Measurements from ENCODE around the gene DCC. TPM values are rescaled to one million over a fixed set of nuclear protein-coding genes. Genes with fewer than 3 reads are reported as not detected.
A peak's percentile ranks its signal among the peaks of the same experiment; 100 is the strongest.

DCC gene
- 0.58 TPM for polyA plus RNA-seq
- long read RNA-seq, donor 1 = 0 reads
- long read RNA-seq, donor 2 = 0 reads
- long read RNA-seq, donor 3 = 0 reads
- long read RNA-seq, donor 4 = 0 reads
- long read RNA-seq, donor 5 = 0 reads
- long read RNA-seq, donor 6 = 0 reads
- long read RNA-seq, donor 7 = 0 reads
- long read RNA-seq, donor 8 = 0 reads
- long read RNA-seq, donor 9 = 0 reads
- long read RNA-seq, donor 10 = 0 reads
- long read RNA-seq, donor 11 = 0 reads

DNA sequence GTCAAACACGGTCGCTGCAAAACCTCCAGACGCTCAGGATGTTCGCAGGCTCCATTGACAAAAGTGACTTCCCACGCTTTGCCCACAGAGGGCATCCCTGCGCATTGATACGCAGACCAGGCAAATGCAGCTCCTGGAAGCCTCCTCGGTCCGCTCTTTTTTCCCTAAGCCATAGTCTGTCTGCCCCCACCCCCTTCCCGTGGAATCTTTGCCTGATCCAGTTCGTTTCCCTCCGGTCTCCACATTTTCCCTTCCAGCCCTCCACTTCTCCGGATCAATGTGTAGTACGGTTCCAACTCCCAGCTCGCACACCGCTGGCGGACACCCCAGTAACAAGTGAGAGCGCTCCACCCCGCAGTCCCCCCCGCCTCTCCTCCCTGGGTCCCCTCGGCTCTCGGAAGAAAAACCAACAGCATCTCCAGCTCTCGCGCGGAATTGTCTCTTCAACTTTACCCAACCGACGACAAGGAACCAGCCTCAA, at the start of gene DCC:
Gene DCC, plus strand, starts transcription at position 307 of the 481 bp plus-strand sequence. CDS start 591 bp downstream, outside the sequence.
- Histone ChIP-seq H3K27ac (ENCODE audit: low read length) (no peak within 1 kb of the TSS), H3K4me3 (ENCODE audit: low read length) (peak within 1 kb of the TSS; percentile 4), H3K36me3 (ENCODE audit: control insufficient read depth, insufficient read depth, low read length) (no peaks in the 10 kb centered on the region), H3K9me3 (ENCODE audit: control insufficient read depth, low read depth, low read length) (peaks cover 3% of the 10 kb centered on the region), H3K27me3 (ENCODE audit: control insufficient read depth, insufficient read depth, low read length) (peaks cover 62% of the 10 kb centered on the region), H3K4me1 (ENCODE audit: control insufficient read depth, insufficient read depth, low read length) (peaks cover 3% of the 10 kb centered on the region)
- DNase-seq = peak; percentile 24 to 58
- 0% methylated on average over 4 of the region's 27 CpGs for WGBS (ENCODE audit: insufficient coverage, low lambda C conversion rate)

DNA sequence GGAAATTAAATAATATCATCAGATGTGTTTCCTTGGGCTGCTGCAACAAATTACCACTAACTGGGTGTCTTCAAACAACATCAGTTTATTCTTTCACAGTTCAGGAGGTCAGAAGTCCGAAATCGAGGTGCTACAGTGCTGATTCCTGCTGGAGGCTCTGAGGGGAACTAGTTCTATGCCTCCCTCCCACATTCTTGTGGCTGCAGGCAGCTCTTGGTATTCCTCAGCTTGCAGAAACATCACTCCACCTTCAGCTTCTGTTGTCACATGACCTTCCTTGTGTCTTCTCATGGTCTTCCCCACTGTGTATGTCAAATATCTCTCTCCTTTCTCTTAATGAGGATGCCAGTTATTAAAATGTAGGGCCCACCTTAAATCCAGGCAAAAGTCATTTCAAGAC, 29.3 kb upstream of the DCC start:
- DNase-seq = no peak
- no peaks in the 10 kb centered on the region for H3K36me3 ChIP-seq (ENCODE audit: control insufficient read depth, insufficient read depth, low read length)
- WGBS (ENCODE audit: insufficient coverage, low lambda C conversion rate) = no CpG with 5 or more reads among the region's 2 CpGs
- no peaks in the 10 kb centered on the region for H3K9me3 ChIP-seq (ENCODE audit: control insufficient read depth, low read depth, low read length)
- no peaks in the 10 kb centered on the region for H3K27me3 ChIP-seq (ENCODE audit: control insufficient read depth, insufficient read depth, low read length)
- H3K4me3 ChIP-seq (ENCODE audit: low read length) = no peak overlapping the region
- H3K27ac ChIP-seq (ENCODE audit: low read length) = no peak overlapping the region
- no peaks in the 10 kb centered on the region for H3K4me1 ChIP-seq (ENCODE audit: control insufficient read depth, insufficient read depth, low read length)

- H3K27ac ChIP-seq (ENCODE audit: low read length) = no peak overlapping the region
- no peaks in the 10 kb centered on the region for H3K9me3 ChIP-seq (ENCODE audit: control insufficient read depth, low read depth, low read length)
- H3K4me1 ChIP-seq (ENCODE audit: control insufficient read depth, insufficient read depth, low read length) = no peaks in the 10 kb centered on the region
- no peak for DNase-seq
- no peaks in the 10 kb centered on the region for H3K27me3 ChIP-seq (ENCODE audit: control insufficient read depth, insufficient read depth, low read length)
- 100% methylated on average over 1 of the region's 2 CpGs for WGBS (ENCODE audit: insufficient coverage, low lambda C conversion rate)
- H3K4me3 ChIP-seq (ENCODE audit: low read length) = no peak overlapping the region
- H3K36me3 ChIP-seq (ENCODE audit: control insufficient read depth, insufficient read depth, low read length) = no peaks in the 10 kb centered on the region
Measured at GRCh38 chr18:52311331-52311730, 28.7 kb upstream of the DCC start.

DNA sequence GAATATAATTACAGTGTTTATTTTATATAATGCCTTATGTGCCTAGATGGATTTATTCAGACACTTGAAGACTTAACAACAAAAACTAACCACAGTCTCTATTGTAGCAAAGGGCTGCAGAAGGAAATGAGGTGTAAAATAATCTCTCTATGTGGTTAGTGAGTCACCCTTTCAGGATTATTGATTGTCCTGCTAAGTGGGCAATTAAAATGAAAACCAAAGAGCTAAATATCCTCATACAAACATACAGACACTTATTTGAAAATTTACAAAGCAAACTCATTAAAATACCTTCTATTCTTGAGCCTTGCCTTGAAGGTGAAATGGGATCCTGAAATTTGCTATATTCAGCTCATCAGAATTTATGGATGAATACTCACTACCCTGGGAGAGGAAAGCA, 27.7 kb upstream of the DCC start:
- Histone ChIP-seq H3K4me3 (ENCODE audit: low read length) (no peak overlapping the region), H3K27me3 (ENCODE audit: control insufficient read depth, insufficient read depth, low read length) (no peaks in the 10 kb centered on the region), H3K36me3 (ENCODE audit: control insufficient read depth, insufficient read depth, low read length) (no peaks in the 10 kb centered on the region), H3K27ac (ENCODE audit: low read length) (no peak overlapping the region), H3K4me1 (ENCODE audit: control insufficient read depth, insufficient read depth, low read length) (no peaks in the 10 kb centered on the region), H3K9me3 (ENCODE audit: control insufficient read depth, low read depth, low read length) (no peaks in the 10 kb centered on the region)
- no peak for DNase-seq

DNA sequence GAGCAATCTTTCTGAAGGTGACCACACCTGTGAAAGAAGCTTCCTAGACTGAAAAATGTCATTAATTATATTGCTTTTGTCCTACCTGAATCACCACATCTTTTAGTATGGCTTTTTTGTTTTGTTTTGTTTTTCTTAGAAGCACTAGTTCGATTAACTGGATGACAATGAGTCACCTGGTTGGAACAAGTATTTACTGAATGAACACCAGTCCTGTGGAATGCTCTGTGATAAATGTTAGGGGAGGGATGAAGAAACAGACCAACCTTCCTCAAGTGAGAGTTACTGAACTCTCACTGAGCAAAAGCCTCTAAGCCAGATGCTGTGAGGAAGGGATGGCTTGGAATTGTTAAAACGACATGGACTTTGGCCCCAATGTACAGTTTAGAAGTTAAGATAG, 26.8 kb upstream of the DCC start:
- Histone ChIP-seq H3K9me3 (ENCODE audit: control insufficient read depth, low read depth, low read length) (no peaks in the 10 kb centered on the region), H3K4me1 (ENCODE audit: control insufficient read depth, insufficient read depth, low read length) (no peaks in the 10 kb centered on the region), H3K4me3 (ENCODE audit: low read length) (no peak overlapping the region), H3K27me3 (ENCODE audit: control insufficient read depth, insufficient read depth, low read length) (no peaks in the 10 kb centered on the region), H3K27ac (ENCODE audit: low read length) (no peak overlapping the region), H3K36me3 (ENCODE audit: control insufficient read depth, insufficient read depth, low read length) (no peaks in the 10 kb centered on the region)
- WGBS (ENCODE audit: insufficient coverage, low lambda C conversion rate) = no CpG with 5 or more reads among the region's 2 CpGs
- DNase-seq = peak in 1 of 2 donors; percentile 39

DNA sequence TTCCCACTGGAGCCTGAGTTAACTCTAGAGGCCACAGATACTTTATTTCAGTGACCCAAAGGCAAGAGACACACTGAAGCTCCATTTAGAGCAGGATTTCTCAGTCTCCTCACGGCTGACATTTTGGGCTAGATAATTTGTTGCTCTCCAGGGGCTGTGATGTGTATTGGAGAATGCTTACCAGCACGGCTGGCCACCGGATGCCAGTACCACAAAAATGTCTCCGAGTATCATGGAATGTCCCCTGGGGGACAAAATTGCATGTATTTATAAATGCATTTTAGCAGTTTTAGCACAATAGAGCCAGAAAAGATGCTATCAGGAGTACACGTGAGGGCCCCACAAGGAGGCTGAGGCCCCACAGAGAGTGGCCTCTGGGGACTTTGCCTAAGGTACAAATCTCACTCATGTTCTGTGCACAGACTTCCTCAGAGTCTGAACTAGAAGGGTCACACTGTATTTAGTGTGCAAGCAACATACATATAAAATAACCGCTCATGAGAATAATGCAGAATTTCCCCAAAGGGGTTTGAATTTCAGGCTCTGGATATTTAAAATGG, 20.5 kb upstream of the DCC start:
- H3K4me3 ChIP-seq (ENCODE audit: low read length) = no peak overlapping the region
- no peaks in the 10 kb centered on the region for H3K4me1 ChIP-seq (ENCODE audit: control insufficient read depth, insufficient read depth, low read length)
- H3K27ac ChIP-seq (ENCODE audit: low read length) = no peak overlapping the region
- no CpG with 5 or more reads among the region's 6 CpGs for WGBS (ENCODE audit: insufficient coverage, low lambda C conversion rate)
- no peaks in the 10 kb centered on the region for H3K36me3 ChIP-seq (ENCODE audit: control insufficient read depth, insufficient read depth, low read length)
- H3K9me3 ChIP-seq (ENCODE audit: control insufficient read depth, low read depth, low read length) = no peaks in the 10 kb centered on the region
- peaks cover 3% of the 10 kb centered on the region for H3K27me3 ChIP-seq (ENCODE audit: control insufficient read depth, insufficient read depth, low read length)
- DNase-seq = no peak

GRCh38 chr18:52322307-52322706, 17.7 kb upstream of the DCC start:
- peaks cover 3% of the 10 kb centered on the region for H3K27me3 ChIP-seq (ENCODE audit: control insufficient read depth, insufficient read depth, low read length)
- H3K9me3 ChIP-seq (ENCODE audit: control insufficient read depth, low read depth, low read length) = no peaks in the 10 kb centered on the region
- no peak overlapping the region for H3K27ac ChIP-seq (ENCODE audit: low read length)
- DNase-seq = no peak
- no peaks in the 10 kb centered on the region for H3K36me3 ChIP-seq (ENCODE audit: control insufficient read depth, insufficient read depth, low read length)
- H3K4me3 ChIP-seq (ENCODE audit: low read length) = no peak overlapping the region
- H3K4me1 ChIP-seq (ENCODE audit: control insufficient read depth, insufficient read depth, low read length) = no peaks in the 10 kb centered on the region

GRCh38 chr18:52323802-52324201, 16.2 kb upstream of the DCC start:
- Histone ChIP-seq H3K4me3 (ENCODE audit: low read length) (no peak overlapping the region), H3K27ac (ENCODE audit: low read length) (no peak overlapping the region), H3K36me3 (ENCODE audit: control insufficient read depth, insufficient read depth, low read length) (no peaks in the 10 kb centered on the region), H3K9me3 (ENCODE audit: control insufficient read depth, low read depth, low read length) (no peaks in the 10 kb centered on the region), H3K4me1 (ENCODE audit: control insufficient read depth, insufficient read depth, low read length) (no peaks in the 10 kb centered on the region), H3K27me3 (ENCODE audit: control insufficient read depth, insufficient read depth, low read length) (peaks cover 3% of the 10 kb centered on the region)
- DNase-seq = no peak
- no CpG with 5 or more reads among the region's 2 CpGs for WGBS (ENCODE audit: insufficient coverage, low lambda C conversion rate)

- DNase-seq = no peak
- no peaks in the 10 kb centered on the region for H3K36me3 ChIP-seq (ENCODE audit: control insufficient read depth, insufficient read depth, low read length)
- H3K4me1 ChIP-seq (ENCODE audit: control insufficient read depth, insufficient read depth, low read length) = no peaks in the 10 kb centered on the region
- no CpG with 5 or more reads among the region's 1 CpG for WGBS (ENCODE audit: insufficient coverage, low lambda C conversion rate)
- no peak overlapping the region for H3K27ac ChIP-seq (ENCODE audit: low read length)
- no peaks in the 10 kb centered on the region for H3K27me3 ChIP-seq (ENCODE audit: control insufficient read depth, insufficient read depth, low read length)
- no peak overlapping the region for H3K4me3 ChIP-seq (ENCODE audit: low read length)
- H3K9me3 ChIP-seq (ENCODE audit: control insufficient read depth, low read depth, low read length) = no peaks in the 10 kb centered on the region
Measured at GRCh38 chr18:52325997-52326396, 14.0 kb upstream of the DCC start.

- H3K27ac ChIP-seq (ENCODE audit: low read length) = no peak overlapping the region
Measured at GRCh38 chr18:52333860-52334259, 6.1 kb upstream of the DCC start.

DNA sequence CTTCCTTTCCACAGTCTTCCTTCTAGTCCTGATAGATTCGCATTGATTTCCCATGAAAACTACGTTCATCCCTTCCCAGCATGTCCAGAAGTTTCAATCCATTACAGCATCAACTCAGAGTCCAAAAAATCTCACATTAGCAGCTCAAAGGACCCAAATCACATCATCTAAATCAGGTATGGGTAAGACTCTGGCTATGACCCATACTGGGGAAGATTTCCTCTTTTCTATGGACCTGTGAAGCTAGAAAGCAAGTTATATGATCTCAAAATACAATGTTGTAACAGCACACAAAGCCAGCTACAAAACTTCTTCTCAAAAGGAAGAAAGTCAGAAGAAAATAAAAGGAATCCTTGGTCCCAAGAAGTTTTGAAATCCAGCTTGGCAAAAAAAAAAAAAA, 5.7 kb upstream of the DCC start:
- no peaks in the 10 kb centered on the region for H3K4me1 ChIP-seq (ENCODE audit: control insufficient read depth, insufficient read depth, low read length)
- H3K27ac ChIP-seq (ENCODE audit: low read length) = no peak overlapping the region
- no CpG with 5 or more reads among the region's 2 CpGs for WGBS (ENCODE audit: insufficient coverage, low lambda C conversion rate)
- no peak for DNase-seq
- H3K4me3 ChIP-seq (ENCODE audit: low read length) = no peak overlapping the region
- H3K27me3 ChIP-seq (ENCODE audit: control insufficient read depth, insufficient read depth, low read length) = peaks cover 12% of the 10 kb centered on the region
- no peaks in the 10 kb centered on the region for H3K9me3 ChIP-seq (ENCODE audit: control insufficient read depth, low read depth, low read length)
- H3K36me3 ChIP-seq (ENCODE audit: control insufficient read depth, insufficient read depth, low read length) = no peaks in the 10 kb centered on the region

More at GRCh38 chr18:52333860-52334259, 6.1 kb upstream of the DCC start:
- no peak for DNase-seq
- Histone ChIP-seq H3K4me1 (ENCODE audit: control insufficient read depth, insufficient read depth, low read length) (no peaks in the 10 kb centered on the region), H3K36me3 (ENCODE audit: control insufficient read depth, insufficient read depth, low read length) (no peaks in the 10 kb centered on the region), H3K9me3 (ENCODE audit: control insufficient read depth, low read depth, low read length) (no peaks in the 10 kb centered on the region), H3K4me3 (ENCODE audit: low read length) (no peak overlapping the region), H3K27me3 (ENCODE audit: control insufficient read depth, insufficient read depth, low read length) (peaks cover 8% of the 10 kb centered on the region)
- no CpG with 5 or more reads among the region's 1 CpG for WGBS (ENCODE audit: insufficient coverage, low lambda C conversion rate)
